Glutamatergic neuron (in vitro differentiated cells): Measurements from ENCODE around the gene SLC25A22. TPM values are rescaled to one million over a fixed set of nuclear protein-coding genes. Genes with fewer than 3 reads are reported as not detected.

Source experiments
- DNase-seq: peaks from one replicate; pipeline ENCODE4 v3.0.0; 2022
- H3K27ac Mint-ChIP-seq: one replicate; pipeline ENCODE4 v1.8.0; 2020; ENCODE audit warnings: mild to moderate bottlenecking, mixed read lengths, inconsistent platforms; ENCODE audit not compliant: unreplicated experiment
- H3K27me3 Mint-ChIP-seq: one replicate; pipeline ENCODE4 v1.8.0; 2020; ENCODE audit warnings: mild to moderate bottlenecking, moderate library complexity, mixed read lengths, inconsistent platforms; ENCODE audit not compliant: unreplicated experiment
- H3K36me3 Mint-ChIP-seq: one replicate; pipeline ENCODE4 v1.8.0; 2020; ENCODE audit warnings: mild to moderate bottlenecking, mixed read lengths, inconsistent platforms; ENCODE audit not compliant: unreplicated experiment
- H3K4me1 Mint-ChIP-seq: one replicate; pipeline ENCODE4 v1.8.0; 2020; ENCODE audit warnings: mild to moderate bottlenecking, low read depth, mixed read lengths, inconsistent platforms; ENCODE audit not compliant: unreplicated experiment
- H3K4me3 Mint-ChIP-seq: one replicate; pipeline ENCODE4 v1.8.0; 2020; ENCODE audit warnings: mild to moderate bottlenecking, mixed read lengths, inconsistent platforms; ENCODE audit not compliant: unreplicated experiment
- H3K9me3 Mint-ChIP-seq: one replicate; pipeline ENCODE4 v1.8.0; 2020; ENCODE audit warnings: mild to moderate bottlenecking, moderate library complexity, mixed read lengths, inconsistent platforms; ENCODE audit not compliant: unreplicated experiment
- total RNA-seq: library from RNA; stranded (reverse); fragmentation: NEBNext Ultra II Directional; extraction: Animal tissue kit (Norgen Biotek cat#: 25700); gene quantifications from one replicate; pipeline ENCODE4 v1.2.1, GENCODE V29; 2021; ENCODE audit not compliant: unreplicated experiment
- TF ChIP-seq, protein P1 (sequence below): fragments of 200-600 bp; sonication (generic); IDR thresholded peaks from one replicate; pipeline ENCODE4 v1.5.0; 2021; ENCODE audit not compliant: partially characterized antibody, unreplicated experiment

The SLC25A22 gene
- total RNA-seq, 1 donor from 2014 or later = 93.9 TPM

GRCh38 chr11:833849-834311 lies 35.8 kb upstream of the SLC25A22 start:
- no peak for DNase-seq
- H3K27ac Mint-ChIP-seq = peak overlapping the region; percentile 92

GRCh38 chr11:833114-833791 lies 35.2 kb upstream of the SLC25A22 start:
- H3K4me3 Mint-ChIP-seq = peak overlapping the region; percentile 92
- peaks cover 5% of the 10 kb centered on the region for H3K4me1 Mint-ChIP-seq
- peaks cover 14% of the 10 kb centered on the region for H3K27me3 Mint-ChIP-seq
- H3K36me3 Mint-ChIP-seq = no peaks in the 10 kb centered on the region
- TF ChIP-seq, protein P1, sequence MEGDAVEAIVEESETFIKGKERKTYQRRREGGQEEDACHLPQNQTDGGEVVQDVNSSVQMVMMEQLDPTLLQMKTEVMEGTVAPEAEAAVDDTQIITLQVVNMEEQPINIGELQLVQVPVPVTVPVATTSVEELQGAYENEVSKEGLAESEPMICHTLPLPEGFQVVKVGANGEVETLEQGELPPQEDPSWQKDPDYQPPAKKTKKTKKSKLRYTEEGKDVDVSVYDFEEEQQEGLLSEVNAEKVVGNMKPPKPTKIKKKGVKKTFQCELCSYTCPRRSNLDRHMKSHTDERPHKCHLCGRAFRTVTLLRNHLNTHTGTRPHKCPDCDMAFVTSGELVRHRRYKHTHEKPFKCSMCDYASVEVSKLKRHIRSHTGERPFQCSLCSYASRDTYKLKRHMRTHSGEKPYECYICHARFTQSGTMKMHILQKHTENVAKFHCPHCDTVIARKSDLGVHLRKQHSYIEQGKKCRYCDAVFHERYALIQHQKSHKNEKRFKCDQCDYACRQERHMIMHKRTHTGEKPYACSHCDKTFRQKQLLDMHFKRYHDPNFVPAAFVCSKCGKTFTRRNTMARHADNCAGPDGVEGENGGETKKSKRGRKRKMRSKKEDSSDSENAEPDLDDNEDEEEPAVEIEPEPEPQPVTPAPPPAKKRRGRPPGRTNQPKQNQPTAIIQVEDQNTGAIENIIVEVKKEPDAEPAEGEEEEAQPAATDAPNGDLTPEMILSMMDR = no peak
- H3K27ac Mint-ChIP-seq = peak overlapping the region; percentile 92
- H3K9me3 Mint-ChIP-seq = peaks cover 7% of the 10 kb centered on the region
- DNase-seq = peak; percentile 85

More at GRCh38 chr11:833849-834311, 35.8 kb upstream of the SLC25A22 start:
- peaks cover 19% of the 10 kb centered on the region for H3K27me3 Mint-ChIP-seq
- H3K4me3 Mint-ChIP-seq = peak overlapping the region; percentile 92
- TF ChIP-seq, protein P1 = no peak
- H3K9me3 Mint-ChIP-seq = peaks cover 11% of the 10 kb centered on the region
- peaks cover 6% of the 10 kb centered on the region for H3K4me1 Mint-ChIP-seq
- H3K36me3 Mint-ChIP-seq = no peaks in the 10 kb centered on the region

GRCh38 chr11:832529-833113 lies 34.5 kb upstream of the SLC25A22 start, which contains the start of gene CD151:
TSS of gene CD151 (plus strand) at chr11:832952. CDS start at chr11:836070, 3,118 bp downstream.
- no peaks in the 10 kb centered on the region for H3K36me3 Mint-ChIP-seq
- H3K27ac Mint-ChIP-seq = peak within 1 kb of the TSS; percentile 92
- peaks cover 13% of the 10 kb centered on the region for H3K27me3 Mint-ChIP-seq
- TF ChIP-seq, protein P1 = no peak
- peak; percentile 80 for DNase-seq
- H3K4me3 Mint-ChIP-seq = peak within 1 kb of the TSS; percentile 92
- H3K4me1 Mint-ChIP-seq = peaks cover 11% of the 10 kb centered on the region
- peaks cover 7% of the 10 kb centered on the region for H3K9me3 Mint-ChIP-seq

- H3K4me3 Mint-ChIP-seq = peak overlapping the region; percentile 88
- TF ChIP-seq, protein P1 = no peak
- DNase-seq = no peak
Observed at GRCh38 chr11:831961-832528, 34.0 kb upstream of the SLC25A22 start.

More at GRCh38 chr11:831961-832528, 34.0 kb upstream of the SLC25A22 start:
- H3K4me1 Mint-ChIP-seq = peaks cover 11% of the 10 kb centered on the region
- H3K27me3 Mint-ChIP-seq = peaks cover 14% of the 10 kb centered on the region
- H3K27ac Mint-ChIP-seq = peak overlapping the region; percentile 90
- H3K36me3 Mint-ChIP-seq = no peaks in the 10 kb centered on the region
- H3K9me3 Mint-ChIP-seq = peaks cover 7% of the 10 kb centered on the region
